ENCODE measurements around the gene GGTLC2.

DNA sequence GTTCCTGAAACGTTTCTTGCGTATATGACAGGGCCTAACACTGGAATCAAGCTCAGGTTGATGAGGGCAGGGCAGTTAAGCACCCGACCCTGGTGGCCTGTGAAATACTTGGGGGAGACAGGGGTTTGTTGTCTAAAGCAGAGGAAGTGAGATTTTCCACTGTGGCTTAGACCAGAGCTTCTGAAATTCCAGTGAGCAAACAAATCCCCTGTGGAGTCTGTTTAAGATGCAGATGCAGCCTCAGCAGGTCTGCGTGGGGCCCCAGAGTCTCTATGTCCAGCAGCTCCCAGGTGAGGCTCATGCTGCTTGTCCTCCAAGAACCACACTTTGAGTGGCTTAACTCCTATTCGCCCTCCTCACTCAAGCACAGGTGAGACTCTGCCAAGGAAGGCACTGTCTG lies 46.3 kb upstream of the GGTLC2 start:
- TF ChIP-seq, protein P1, sequence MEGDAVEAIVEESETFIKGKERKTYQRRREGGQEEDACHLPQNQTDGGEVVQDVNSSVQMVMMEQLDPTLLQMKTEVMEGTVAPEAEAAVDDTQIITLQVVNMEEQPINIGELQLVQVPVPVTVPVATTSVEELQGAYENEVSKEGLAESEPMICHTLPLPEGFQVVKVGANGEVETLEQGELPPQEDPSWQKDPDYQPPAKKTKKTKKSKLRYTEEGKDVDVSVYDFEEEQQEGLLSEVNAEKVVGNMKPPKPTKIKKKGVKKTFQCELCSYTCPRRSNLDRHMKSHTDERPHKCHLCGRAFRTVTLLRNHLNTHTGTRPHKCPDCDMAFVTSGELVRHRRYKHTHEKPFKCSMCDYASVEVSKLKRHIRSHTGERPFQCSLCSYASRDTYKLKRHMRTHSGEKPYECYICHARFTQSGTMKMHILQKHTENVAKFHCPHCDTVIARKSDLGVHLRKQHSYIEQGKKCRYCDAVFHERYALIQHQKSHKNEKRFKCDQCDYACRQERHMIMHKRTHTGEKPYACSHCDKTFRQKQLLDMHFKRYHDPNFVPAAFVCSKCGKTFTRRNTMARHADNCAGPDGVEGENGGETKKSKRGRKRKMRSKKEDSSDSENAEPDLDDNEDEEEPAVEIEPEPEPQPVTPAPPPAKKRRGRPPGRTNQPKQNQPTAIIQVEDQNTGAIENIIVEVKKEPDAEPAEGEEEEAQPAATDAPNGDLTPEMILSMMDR (IDR thresholded peaks at IDR 0.05; ENCODE audit: low read depth, low read length), result no peak
- no peak for TF ChIP-seq EZH2phosphoT487 (IDR thresholded peaks at IDR 0.05; ENCODE audit: low read depth)
